GM18870 (cell line): ENCODE results near the gene CHST3.
"Not testable (repeated sequence)": the region's sequence is repeated elsewhere in the genome, so short reads cannot be mapped to it uniquely, and the experiment has no call there.

Experiments
- ATAC-seq: cut with Tn5 transposase; IDR thresholded peaks from one replicate; pipeline ENCODE4 v1.9.1; 2021; ENCODE audit warnings: moderate library complexity; ENCODE audit not compliant: unreplicated experiment

The CHST3 gene

GRCh38 chr10:71964098-71964742 lies at the start of gene CHST3:
Gene CHST3, plus strand, starts transcription at chr10:71964395. Its CDS starts 41,448 bp downstream, at chr10:72005843.
- no peak for ATAC-seq

GRCh38 chr10:71916827-71917226 lies 47.4 kb upstream of the CHST3 start:
- ATAC-seq: no peak

GRCh38 chr10:71918992-71919391 lies 45.2 kb upstream of the CHST3 start:
- ATAC-seq: no peak

GRCh38 chr10:71919956-71920539 lies 44.1 kb upstream of the CHST3 start:
- not testable (repeated sequence) for ATAC-seq

- ATAC-seq: no peak
Observed at GRCh38 chr10:71920540-71921323, 43.5 kb upstream of the CHST3 start.

GRCh38 chr10:71921324-71922027 lies 42.7 kb upstream of the CHST3 start:
- ATAC-seq: no peak

- no peak for ATAC-seq
Observed at GRCh38 chr10:71923138-71923692, 41.0 kb upstream of the CHST3 start.

- ATAC-seq: no peak
Observed at GRCh38 chr10:71924771-71925170, 39.4 kb upstream of the CHST3 start.

GRCh38 chr10:71927159-71927558 lies 37.0 kb upstream of the CHST3 start:
- no peak for ATAC-seq

GRCh38 chr10:71927776-71928592 lies 36.2 kb upstream of the CHST3 start:
- ATAC-seq: no peak

- no peak for ATAC-seq
Observed at GRCh38 chr10:71931295-71931694, 32.9 kb upstream of the CHST3 start.

- ATAC-seq: no peak
Observed at GRCh38 chr10:71933651-71934050, 30.5 kb upstream of the CHST3 start.

- ATAC-seq: no peak
Observed at GRCh38 chr10:71938211-71938610, 26.0 kb upstream of the CHST3 start.

GRCh38 chr10:71939304-71939703 lies 24.9 kb upstream of the CHST3 start:
- no peak for ATAC-seq

GRCh38 chr10:71939861-71940474 lies 24.2 kb upstream of the CHST3 start:
- ATAC-seq: no peak

GRCh38 chr10:71940752-71941151 lies 23.4 kb upstream of the CHST3 start:
- ATAC-seq: no peak

- no peak for ATAC-seq
Observed at GRCh38 chr10:71941318-71941717, 22.9 kb upstream of the CHST3 start.

GRCh38 chr10:71945819-71946474 lies 18.2 kb upstream of the CHST3 start:
- ATAC-seq: no peak

GRCh38 chr10:71946700-71947099 lies 17.5 kb upstream of the CHST3 start:
- ATAC-seq: no peak
